ENCODE results near the gene APRT. TPM values are rescaled to one million over a fixed set of nuclear protein-coding genes. Genes with fewer than 3 reads are reported as not detected.

Gene APRT
- total RNA-seq, 2 donors from 2014 or later: 116 to 139 TPM

- Mint-ChIP-seq H3K27me3 (ENCODE audit: low read depth) (no peaks in the 10 kb centered on the region), H3K4me1 (ENCODE audit: low read depth) (peaks cover 16% of the 10 kb centered on the region), H3K4me3 (no peak overlapping the region), H3K27ac (no peak overlapping the region), H3K36me3 (ENCODE audit: insufficient read depth in 2 of 2) (no peaks in the 10 kb centered on the region), H3K9me3 (no peaks in the 10 kb centered on the region)
- ATAC-seq (replicated peaks in 1 of 2): no peak
- no peak for DNase-seq
Observed at GRCh38 chr16:88761143-88761534, 50.6 kb downstream of the APRT start.

GRCh38 chr16:88760424-88761142 lies 51.1 kb downstream of the APRT start:
- no peak for ATAC-seq (replicated peaks in 1 of 2)
- DNase-seq: no peak
- no peaks in the 10 kb centered on the region for H3K27me3 Mint-ChIP-seq (ENCODE audit: low read depth)
- H3K4me3 Mint-ChIP-seq: no peak overlapping the region
- H3K4me1 Mint-ChIP-seq (ENCODE audit: low read depth): peaks cover 11% of the 10 kb centered on the region
- no peaks in the 10 kb centered on the region for H3K9me3 Mint-ChIP-seq
- no peaks in the 10 kb centered on the region for H3K36me3 Mint-ChIP-seq (ENCODE audit: insufficient read depth in 2 of 2)
- H3K27ac Mint-ChIP-seq: no peak overlapping the region

- no peak overlapping the region for H3K4me3 Mint-ChIP-seq
- H3K9me3 Mint-ChIP-seq: no peaks in the 10 kb centered on the region
- peaks cover 11% of the 10 kb centered on the region for H3K4me1 Mint-ChIP-seq (ENCODE audit: low read depth)
- no peaks in the 10 kb centered on the region for H3K27me3 Mint-ChIP-seq (ENCODE audit: low read depth)
- H3K27ac Mint-ChIP-seq: no peak overlapping the region
- DNase-seq: no peak
- H3K36me3 Mint-ChIP-seq (ENCODE audit: insufficient read depth in 2 of 2): no peaks in the 10 kb centered on the region
- no peak for ATAC-seq (replicated peaks in 1 of 2)
Observed at GRCh38 chr16:88759976-88760350, 51.8 kb downstream of the APRT start.

Other genes starting within 250 kb of the APRT start
- 10 to 100 TPM; 88.7 to 99.0 TPM for gene ZC3H18, start 241.5 kb downstream of the APRT start, total RNA-seq
- gene IL17C, start 173.4 kb downstream of the APRT start, total RNA-seq: under 1 TPM in 1 of 2 donors, not detected in 1; 0.41 TPM
- gene CYBA, start 160.9 kb downstream of the APRT start, total RNA-seq: 100 to 1,000 TPM; 199 to 318 TPM
- 10 to 100 TPM; 64.5 to 80.5 TPM for gene MVD, start 148.8 kb downstream of the APRT start, total RNA-seq
- 10 to 100 TPM in 1 of 2 donors, 1 to 10 TPM in 1; 8.4 to 10.5 TPM for gene SNAI3, start 125.4 kb downstream of the APRT start, total RNA-seq
- gene RNF166, start 105.5 kb downstream of the APRT start, total RNA-seq: 10 to 100 TPM; 58.6 to 64.5 TPM
- gene CTU2, start 105.4 kb downstream of the APRT start, total RNA-seq: 10 to 100 TPM; 25.9 to 34.9 TPM
- gene PIEZO1, start 26.7 kb downstream of the APRT start, total RNA-seq: 100 to 1,000 TPM in 1 of 2 donors, 10 to 100 TPM in 1; 94.1 to 141 TPM
- gene CDT1, start 8.1 kb downstream of the APRT start, total RNA-seq: 100 to 1,000 TPM; 167 to 172 TPM
- 10 to 100 TPM; 26.1 to 31.7 TPM for gene GALNS, start 45.0 kb upstream of the APRT start, total RNA-seq
- gene TRAPPC2L, start 45.2 kb upstream of the APRT start, total RNA-seq: 10 to 100 TPM; 32.0 to 35.2 TPM
- gene PABPN1L, start 54.7 kb upstream of the APRT start, total RNA-seq: not detected
- 1 to 10 TPM; 1.2 to 1.7 TPM for gene CBFA2T3, start 165.3 kb upstream of the APRT start, total RNA-seq